AG04449 (cell line): ENCODE data around the gene BEAN1.

Source experiments
- CTCF ChIA-PET: fragments of 350-600 bp; formaldehyde crosslinking; extraction: SDS; loops from one replicate; lab custom pipeline; 2021; ENCODE audit warnings: antibody characterized with exemption; lab: Yijun Ruan, JAX
- POLR2A ChIA-PET: fragments of 400-600, 350-600 bp; formaldehyde crosslinking; extraction: SDS; loops from one replicate; lab custom pipeline; 2020; ENCODE audit warnings: antibody characterized with exemption, inconsistent platforms; lab: Yijun Ruan, JAX
- DNase-seq: peaks from one replicate; pipeline ENCODE4 v3.0.0-alpha.2; 2010; ENCODE audit warnings: low read depth, low spot score
- H3K4me3 ChIP-seq: 2 replicates; pipeline ENCODE4 v1.5.1; 2011; ENCODE audit warnings: low read depth, mild to moderate bottlenecking, control low read depth, low read length
- CTCF ChIP-seq: IDR thresholded peaks from one replicate; pipeline ENCODE4 v1.5.1; 2011; ENCODE audit warnings: mild to moderate bottlenecking, moderate library complexity, low read length, control low read depth, inconsistent platforms; ENCODE audit not compliant: insufficient read depth; ENCODE audit errors: missing control alignments

BEAN1 gene

GRCh38 chr16:66503612-66504011 lies 76.5 kb downstream of the BEAN1 start:
- ChIA-PET CTCF (interaction anchor here (1.9 kb wide), 1 partner anchor 98 kb away, joined by 4 read pairs; no protein-coding TSS in a partner anchor), POLR2A (no interaction called here)
- H3K4me3 ChIP-seq, result no peak overlapping the region
- DNase-seq, result no peak
- no peak for TF ChIP-seq CTCF

GRCh38 chr16:66507731-66508239 lies 80.7 kb downstream of the BEAN1 start:
- POLR2A ChIA-PET, result no interaction called here
- no peak for TF ChIP-seq CTCF
- CTCF ChIA-PET, result interaction anchor here (1.4 to 1.7 kb wide), 2 partner anchors 20 to 101 kb away, joined by 4 to 5 read pairs; no protein-coding TSS in a partner anchor
- no peak for DNase-seq
- no peak overlapping the region for H3K4me3 ChIP-seq

- no peak for TF ChIP-seq CTCF
- no peak for DNase-seq
- POLR2A ChIA-PET, result no interaction called here
- CTCF ChIA-PET, result interaction anchor here (1.4 to 1.7 kb wide), 2 partner anchors 21 to 101 kb away, joined by 4 to 5 read pairs; no protein-coding TSS in a partner anchor
- H3K4me3 ChIP-seq, result no peak overlapping the region
Measured at GRCh38 chr16:66508248-66508913, 81.3 kb downstream of the BEAN1 start.

GRCh38 chr16:66508914-66509496 lies 81.9 kb downstream of the BEAN1 start:
- CTCF ChIA-PET, result interaction anchor here (1.2 to 1.7 kb wide), 2 partner anchors 13 to 22 kb away, joined by 3 to 4 read pairs; no protein-coding TSS in a partner anchor
- POLR2A ChIA-PET, result no interaction called here
- H3K4me3 ChIP-seq, result no peak overlapping the region
- TF ChIP-seq CTCF, result no peak
- no peak for DNase-seq

GRCh38 chr16:66509576-66509975 lies 82.5 kb downstream of the BEAN1 start:
- ChIA-PET POLR2A (no interaction called here), CTCF (interaction anchor here (1.2 to 1.7 kb wide), 3 partner anchors 12 to 105 kb away, joined by 3 to 4 read pairs (median 3); no protein-coding TSS in a partner anchor)
- no peak overlapping the region for H3K4me3 ChIP-seq
- TF ChIP-seq CTCF, result no peak
- no peak for DNase-seq

GRCh38 chr16:66510298-66510697 lies 83.2 kb downstream of the BEAN1 start:
- ChIA-PET POLR2A (no interaction called here), CTCF (interaction anchor here (0.6 to 1.2 kb wide), 3 partner anchors 12 to 106 kb away, joined by 3 read pairs; no protein-coding TSS in a partner anchor)
- H3K4me3 ChIP-seq, result no peak overlapping the region
- TF ChIP-seq CTCF, result no peak
- DNase-seq, result no peak
